Glutamatergic neuron (in vitro differentiated cells): Measurements from ENCODE around the gene AHNAK2. TPM values are rescaled to one million over a fixed set of nuclear protein-coding genes. Genes with fewer than 3 reads are reported as not detected.
"Not testable (repeated sequence)": the region's sequence is repeated elsewhere in the genome, so short reads cannot be mapped to it uniquely, and the experiment has no call there.

ENCODE experiments used
- DNase-seq: peaks from one replicate; pipeline ENCODE4 v3.0.0; 2022
- H3K27ac Mint-ChIP-seq: one replicate; pipeline ENCODE4 v1.8.0; 2020; ENCODE audit warnings: mild to moderate bottlenecking, mixed read lengths, inconsistent platforms; ENCODE audit not compliant: unreplicated experiment
- H3K27me3 Mint-ChIP-seq: one replicate; pipeline ENCODE4 v1.8.0; 2020; ENCODE audit warnings: mild to moderate bottlenecking, moderate library complexity, mixed read lengths, inconsistent platforms; ENCODE audit not compliant: unreplicated experiment
- H3K36me3 Mint-ChIP-seq: one replicate; pipeline ENCODE4 v1.8.0; 2020; ENCODE audit warnings: mild to moderate bottlenecking, mixed read lengths, inconsistent platforms; ENCODE audit not compliant: unreplicated experiment
- H3K4me1 Mint-ChIP-seq: one replicate; pipeline ENCODE4 v1.8.0; 2020; ENCODE audit warnings: mild to moderate bottlenecking, low read depth, mixed read lengths, inconsistent platforms; ENCODE audit not compliant: unreplicated experiment
- H3K4me3 Mint-ChIP-seq: one replicate; pipeline ENCODE4 v1.8.0; 2020; ENCODE audit warnings: mild to moderate bottlenecking, mixed read lengths, inconsistent platforms; ENCODE audit not compliant: unreplicated experiment
- H3K9me3 Mint-ChIP-seq: one replicate; pipeline ENCODE4 v1.8.0; 2020; ENCODE audit warnings: mild to moderate bottlenecking, moderate library complexity, mixed read lengths, inconsistent platforms; ENCODE audit not compliant: unreplicated experiment
- CTCF ChIP-seq: fragments of 200-600 bp; sonication (generic); IDR thresholded peaks from one replicate; pipeline ENCODE4 v1.5.0; 2021; ENCODE audit not compliant: partially characterized antibody, unreplicated experiment
- total RNA-seq: library from RNA; stranded (reverse); fragmentation: NEBNext Ultra II Directional; extraction: Animal tissue kit (Norgen Biotek cat#: 25700); gene quantifications from one replicate; pipeline ENCODE4 v1.2.1, GENCODE V29; 2021; ENCODE audit not compliant: unreplicated experiment

The AHNAK2 gene
- total RNA-seq, 1 donor from 2014 or later: 44.8 TPM

GRCh38 chr14:104950021-104950420, 28.2 kb downstream of the AHNAK2 start:
- DNase-seq: peak; percentile 7
- peaks cover 5% of the 10 kb centered on the region for H3K27me3 Mint-ChIP-seq
- no peaks in the 10 kb centered on the region for H3K9me3 Mint-ChIP-seq
- H3K4me3 Mint-ChIP-seq: no peak overlapping the region
- H3K36me3 Mint-ChIP-seq: peaks cover 8% of the 10 kb centered on the region
- no peak overlapping the region for H3K27ac Mint-ChIP-seq
- no peaks in the 10 kb centered on the region for H3K4me1 Mint-ChIP-seq
- no peak for TF ChIP-seq CTCF

- not testable (repeated sequence) for H3K9me3 Mint-ChIP-seq, H3K4me3 Mint-ChIP-seq, H3K27me3 Mint-ChIP-seq, H3K36me3 Mint-ChIP-seq, H3K4me1 Mint-ChIP-seq, H3K27ac Mint-ChIP-seq
- peak; percentile 3 for DNase-seq
These were observed 28.7 kb downstream of the AHNAK2 start for GRCh38 chr14:104949406-104949955.

DNA sequence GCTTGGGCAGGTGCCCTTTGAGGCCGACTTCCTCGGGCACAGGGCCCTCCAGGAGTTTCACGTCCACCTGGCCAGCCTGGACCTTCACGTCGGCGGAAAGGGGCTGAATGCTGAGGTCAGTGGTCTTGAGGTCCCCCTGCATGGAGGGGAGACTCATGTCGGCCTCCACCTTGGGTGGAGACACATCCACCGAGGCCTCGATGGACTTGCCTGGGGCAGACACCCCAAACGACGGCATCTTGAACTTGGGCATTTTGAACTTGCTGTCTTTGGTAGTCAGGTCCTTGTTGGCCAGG, 29.5 kb downstream of the AHNAK2 start:
- no peak for TF ChIP-seq CTCF
- peak; percentile 0 for DNase-seq
- H3K4me3 Mint-ChIP-seq: no peak overlapping the region
- H3K27ac Mint-ChIP-seq: no peak overlapping the region
- H3K4me1 Mint-ChIP-seq: no peaks in the 10 kb centered on the region
- H3K27me3 Mint-ChIP-seq: peaks cover 3% of the 10 kb centered on the region
- no peaks in the 10 kb centered on the region for H3K9me3 Mint-ChIP-seq
- peaks cover 6% of the 10 kb centered on the region for H3K36me3 Mint-ChIP-seq

DNA sequence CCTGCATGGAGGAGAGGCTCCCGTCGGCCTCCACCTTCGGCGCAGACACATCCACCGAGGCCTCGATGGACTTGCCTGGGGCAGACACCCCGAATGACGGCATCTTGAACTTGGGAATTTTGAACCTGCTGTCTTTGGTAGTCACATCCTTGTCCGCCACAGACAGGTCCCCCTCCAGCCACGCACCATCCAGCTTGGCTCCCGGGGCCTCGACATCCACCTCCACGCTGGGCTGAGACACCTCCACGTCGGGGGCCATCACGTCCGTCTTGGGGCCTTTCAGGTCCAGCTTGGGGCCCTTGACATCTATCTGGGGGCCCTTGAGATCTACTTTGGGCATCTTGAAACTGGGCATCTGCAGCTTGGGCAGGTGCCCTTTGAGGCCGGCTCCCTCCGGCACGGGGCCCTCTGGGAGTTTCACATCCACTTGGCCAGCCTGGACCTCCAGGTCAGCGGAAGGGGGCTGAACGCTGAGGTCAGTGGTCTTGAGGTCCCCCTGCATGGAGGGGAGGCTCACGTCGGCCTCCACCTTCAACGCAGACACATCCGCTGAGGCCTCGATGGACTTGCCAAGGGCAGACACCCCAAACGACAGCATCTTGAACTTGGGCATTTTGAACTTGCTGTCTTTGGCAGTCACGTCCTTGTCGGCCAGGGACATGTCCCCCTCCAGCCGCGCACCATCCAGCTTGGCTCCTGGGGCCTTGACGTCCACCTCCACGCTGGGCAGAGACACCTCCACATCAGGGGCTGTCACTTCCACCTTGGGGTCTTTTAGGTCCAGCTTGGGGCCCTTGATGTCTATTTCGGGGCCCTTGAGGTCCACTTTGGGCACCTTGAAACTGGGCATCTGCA, 30.1 kb downstream of the AHNAK2 start:
- H3K27ac Mint-ChIP-seq, H3K4me1 Mint-ChIP-seq, H3K9me3 Mint-ChIP-seq, H3K27me3 Mint-ChIP-seq, H3K36me3 Mint-ChIP-seq, H3K4me3 Mint-ChIP-seq: not testable (repeated sequence)
- DNase-seq: peak; percentile 2

- H3K4me1 Mint-ChIP-seq, H3K36me3 Mint-ChIP-seq, H3K4me3 Mint-ChIP-seq, H3K27ac Mint-ChIP-seq, H3K27me3 Mint-ChIP-seq, H3K9me3 Mint-ChIP-seq: not testable (repeated sequence)
- DNase-seq: peak; percentile 1
These were observed 31.0 kb downstream of the AHNAK2 start for GRCh38 chr14:104947201-104947600.

DNA sequence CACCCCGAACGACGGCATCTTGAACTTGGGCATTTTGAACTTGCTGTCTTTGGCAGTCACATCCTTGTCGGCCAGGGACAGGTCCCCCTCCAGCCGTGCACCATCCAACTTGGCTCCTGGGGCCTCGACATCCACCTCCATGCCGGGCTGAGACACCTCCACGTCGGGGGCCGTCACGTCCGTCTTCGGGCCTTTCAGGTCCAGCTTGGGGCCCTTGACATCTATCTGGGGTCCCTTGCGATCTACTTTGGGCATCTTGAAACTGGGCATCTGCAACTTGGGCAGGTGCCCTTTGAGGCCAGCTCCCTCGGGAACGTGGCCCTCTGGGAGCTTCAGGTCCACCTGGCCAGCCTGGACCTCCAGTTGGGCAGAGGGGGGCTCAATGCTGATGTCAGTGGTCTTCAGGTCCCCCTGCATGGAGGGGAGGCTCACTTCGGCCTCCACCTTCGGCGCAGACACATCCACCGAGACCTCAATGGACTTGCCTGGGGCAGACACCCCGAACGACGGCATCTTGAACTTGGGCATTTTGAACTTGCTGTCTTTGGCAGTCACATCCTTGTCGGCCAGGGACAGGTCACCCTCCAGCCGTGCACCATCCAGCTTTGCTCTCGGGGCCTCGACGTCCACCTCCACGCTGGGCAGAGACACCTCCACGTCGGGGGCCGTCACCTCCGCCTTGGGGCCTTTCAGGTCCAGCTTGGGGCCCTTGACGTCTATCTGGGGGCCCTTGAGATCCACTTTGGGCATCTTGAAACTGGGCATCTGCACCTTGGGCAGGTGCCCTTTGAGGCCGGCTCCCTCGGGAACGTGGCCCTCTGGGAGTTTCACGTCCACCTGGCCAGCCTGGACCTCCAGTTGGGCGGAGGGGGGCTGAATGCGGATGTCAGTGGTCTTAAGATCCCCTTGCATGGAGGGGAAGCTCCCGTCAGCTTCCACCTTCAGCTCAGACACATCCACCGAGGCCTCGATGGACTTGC, 31.9 kb downstream of the AHNAK2 start:
- H3K27ac Mint-ChIP-seq, H3K9me3 Mint-ChIP-seq, H3K36me3 Mint-ChIP-seq, H3K4me3 Mint-ChIP-seq, H3K27me3 Mint-ChIP-seq, H3K4me1 Mint-ChIP-seq: not testable (repeated sequence)
- DNase-seq: peak; percentile 2

- H3K4me3 Mint-ChIP-seq, H3K27me3 Mint-ChIP-seq, H3K4me1 Mint-ChIP-seq, H3K27ac Mint-ChIP-seq, H3K36me3 Mint-ChIP-seq, H3K9me3 Mint-ChIP-seq, DNase-seq: not testable (repeated sequence)
These were observed 32.9 kb downstream of the AHNAK2 start for GRCh38 chr14:104945266-104945665.

DNA sequence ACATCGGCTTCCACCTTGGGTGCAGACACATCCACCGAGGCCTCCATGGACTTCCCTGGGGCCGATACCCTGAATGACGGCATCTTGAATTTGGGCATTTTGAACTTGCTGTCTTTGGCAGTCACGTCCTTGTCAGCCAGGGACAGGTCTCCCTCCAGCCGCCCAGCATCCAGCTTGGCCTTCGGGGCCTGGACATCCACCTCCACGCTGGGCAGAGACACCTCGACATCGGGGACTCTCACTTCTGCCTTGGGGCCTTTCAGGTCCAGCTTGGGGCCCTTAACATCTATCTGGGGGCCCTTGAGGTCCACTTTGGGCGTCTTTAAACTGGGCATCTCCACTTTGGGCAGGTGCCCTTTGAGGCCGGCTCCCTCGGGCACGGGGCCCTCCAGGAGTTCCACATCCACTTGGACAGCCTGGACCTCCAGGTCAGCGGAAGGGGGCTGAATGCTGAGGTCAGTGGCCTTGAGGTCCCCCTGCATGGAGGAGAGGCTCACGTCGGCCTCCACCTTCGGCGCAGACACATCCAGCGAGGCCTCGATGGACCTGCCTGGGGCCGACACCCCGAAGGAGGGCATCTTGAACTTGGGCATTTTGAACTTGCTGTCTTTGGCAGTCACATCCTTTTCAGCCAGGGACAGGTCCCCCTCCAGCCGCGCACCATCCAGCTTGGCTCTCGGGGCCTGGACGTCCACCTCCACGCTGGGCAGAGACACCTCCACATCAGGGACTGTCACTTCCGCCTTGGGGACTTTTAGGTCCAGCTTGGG, 33.6 kb downstream of the AHNAK2 start:
- H3K36me3 Mint-ChIP-seq, DNase-seq, H3K27ac Mint-ChIP-seq, H3K4me1 Mint-ChIP-seq, H3K4me3 Mint-ChIP-seq, H3K27me3 Mint-ChIP-seq, H3K9me3 Mint-ChIP-seq: not testable (repeated sequence)

- not testable (repeated sequence) for H3K4me1 Mint-ChIP-seq, H3K27me3 Mint-ChIP-seq, DNase-seq, H3K9me3 Mint-ChIP-seq, H3K27ac Mint-ChIP-seq, H3K36me3 Mint-ChIP-seq, H3K4me3 Mint-ChIP-seq
These were observed 34.2 kb downstream of the AHNAK2 start for GRCh38 chr14:104944016-104944308.
